Liver (tissue), 9 donors: ENCODE measurements around the gene GNLY. TPM values are rescaled to one million over a fixed set of nuclear protein-coding genes. Genes with fewer than 3 reads are reported as not detected.

Experiments
- DNase-seq: peaks from one replicate; pipeline ENCODE4 v3.0.0-alpha.2; 2017; ENCODE audit warnings: low spot score
- H3K27ac ChIP-seq, 2 donors: one replicate each; pipeline ENCODE4 v1.7.0; 2013; ENCODE audit warnings: inconsistent platforms in 2 of 2, low read length in 2 of 2, control low read depth in 1 of 2, low read depth in 1 of 2, mild to moderate bottlenecking in 1 of 2
- H3K27me3 ChIP-seq, 4 donors: one replicate each; pipeline versions ENCODE4 v1.6.1 to v1.7.0; 2013; ENCODE audit warnings: low read length in 3 of 4, inconsistent platforms in 1 of 4, mild to moderate bottlenecking in 1 of 4, moderate library complexity in 1 of 4; ENCODE audit not compliant: control insufficient read depth in 4 of 4, insufficient read depth in 4 of 4
- H3K36me3 ChIP-seq, 4 donors: one replicate each; pipeline versions ENCODE4 v1.6.1 to v1.7.0; 2013; ENCODE audit warnings: low read length in 3 of 4, mild to moderate bottlenecking in 3 of 4, low read depth in 1 of 4, moderate library complexity in 1 of 4; ENCODE audit not compliant: control insufficient read depth in 4 of 4, insufficient read depth in 3 of 4
- H3K4me1 ChIP-seq, 4 donors: one replicate each; pipeline versions ENCODE4 v1.6.1 to v1.7.0; 2013; ENCODE audit warnings: low read length in 3 of 4, mild to moderate bottlenecking in 3 of 4, moderate library complexity in 1 of 4; ENCODE audit not compliant: control insufficient read depth in 4 of 4, insufficient read depth in 4 of 4
- H3K4me3 ChIP-seq, 3 donors: one replicate each; pipeline versions ENCODE4 v1.6.1 to v1.7.0; 2013; ENCODE audit warnings: low read length in 3 of 3, control low read depth in 1 of 3, low read depth in 1 of 3, mild to moderate bottlenecking in 1 of 3
- H3K9ac ChIP-seq, 2 donors: one replicate each; pipeline ENCODE4 v1.7.0; 2013; ENCODE audit warnings: low read length in 2 of 2, mild to moderate bottlenecking in 2 of 2, moderate library complexity in 2 of 2, control low read depth in 1 of 2, low read depth in 1 of 2
- H3K9me3 ChIP-seq, 4 donors: one replicate each; pipeline versions ENCODE4 v1.6.1 to v1.7.0; 2013; ENCODE audit warnings: low read length in 3 of 4; ENCODE audit not compliant: control insufficient read depth in 4 of 4
- ATF3 ChIP-seq: IDR thresholded peaks from 2 replicates; pipeline ENCODE4 v1.6.1; 2016; ENCODE audit warnings: antibody characterized with exemption
- CTCF ChIP-seq: fragments of 150-350 bp; IDR thresholded peaks from 2 replicates; pipeline ENCODE4 v1.5.1; 2017; ENCODE audit warnings: improper control_type of control experiment, low read depth, low read length; ENCODE audit not compliant: missing input control
- EGR1 ChIP-seq, 2 donors: IDR thresholded peaks; 2 replicates each; pipeline ENCODE4 v1.6.1; 2016 to 2018; ENCODE audit warnings: antibody characterized with exemption in 2 of 2, low read depth in 2 of 2
- FOXA1 ChIP-seq: IDR thresholded peaks from 2 replicates; pipeline ENCODE4 v1.6.1; 2016; ENCODE audit warnings: antibody characterized with exemption
- GABPA ChIP-seq, 2 donors: IDR thresholded peaks in 1 of 2; conservative IDR thresholded peaks in 1 of 2; 2 replicates each; pipeline ENCODE4 v1.6.1; 2016; ENCODE audit warnings: antibody characterized with exemption in 2 of 2, mild to moderate bottlenecking in 1 of 2, moderate library complexity in 1 of 2
- MAX ChIP-seq: IDR thresholded peaks from 2 replicates; pipeline ENCODE4 v1.6.1; 2016; ENCODE audit warnings: antibody characterized with exemption
- NR2F2 ChIP-seq: IDR thresholded peaks from 2 replicates; pipeline ENCODE4 v1.6.1; 2016; ENCODE audit warnings: antibody characterized with exemption
- RAD21 ChIP-seq, 2 donors: IDR thresholded peaks; 2 replicates each; pipeline ENCODE4 v1.6.1; 2016; ENCODE audit warnings: antibody characterized with exemption in 2 of 2, mild to moderate bottlenecking in 2 of 2
- REST ChIP-seq: IDR thresholded peaks from 2 replicates; pipeline ENCODE4 v1.6.1; 2016; ENCODE audit warnings: antibody characterized with exemption, mild to moderate bottlenecking
- RXRA ChIP-seq, 2 donors: IDR thresholded peaks; 2 replicates each; pipeline ENCODE4 v1.6.1; 2017 to 2018; ENCODE audit warnings: antibody characterized with exemption in 2 of 2, mild to moderate bottlenecking in 1 of 2
- SP1 ChIP-seq: IDR thresholded peaks from 2 replicates; pipeline ENCODE4 v1.6.1; 2018; ENCODE audit warnings: antibody characterized with exemption, mild to moderate bottlenecking
- TAF1 ChIP-seq: conservative IDR thresholded peaks from 2 replicates; pipeline ENCODE4 v1.6.1; 2016; ENCODE audit warnings: antibody characterized with exemption, mild to moderate bottlenecking
- YY1 ChIP-seq: IDR thresholded peaks from 2 replicates; pipeline ENCODE4 v1.6.1; 2016; ENCODE audit warnings: antibody characterized with exemption, mild to moderate bottlenecking
- ZBTB33 ChIP-seq: IDR thresholded peaks from 2 replicates; pipeline ENCODE4 v1.6.1; 2016; ENCODE audit warnings: antibody characterized with exemption
- WGBS: extraction: QIAGEN DNeasy Blood & Tissue Kit; methylation state at CpG from one replicate; pipeline ENCODE4 v1.1.7; 2013; 5-methylcytosine and 5-hydroxymethylcytosine counted together
- polyA plus RNA-seq, 2 donors: library from polyadenylated mRNA; stranded (reverse) in 1 of 2; unstranded in 1 of 2; fragments of 200-250 nt in 1 of 2; fragments of >200 nt in 1 of 2; fragmentation: Nextera tagmentation in 1 of 2; extraction: Ambion mirVana in 1 of 2; gene quantifications; one replicate each; pipeline versions ENCODE4 v1.2.1 to v1.2.3, GENCODE V29; 2013 to 2015
- total RNA-seq, 2 donors: library from RNA; depleted of rRNA; stranded (reverse); fragments of >200 nt; gene quantifications; one replicate each; pipeline ENCODE4 v1.2.3, GENCODE V29; 2014
- donor health status: healthy.
- donor health status: healthy.
- donor health status: healthy.
- donor health status: healthy.
- donor health status: healthy.

GNLY gene
- total and polyA plus RNA-seq, 4 donors: 0.75 to 4.8 (median 1.3) TPM; not detected in 1

GRCh38 chr2:85719609-85720240 lies 25.6 kb downstream of the GNLY start:
- Histone ChIP-seq H3K9me3 (no peaks in the 10 kb centered on the region), H3K36me3 (no peaks in the 10 kb centered on the region), H3K9ac (no peak overlapping the region), H3K27me3 (no peaks in the 10 kb centered on the region), H3K4me1 (peaks cover 4 to 13% (median 9%) of the 10 kb centered on the region in 4 donors), H3K27ac (no peak overlapping the region), H3K4me3 (no peak overlapping the region)
- TF ChIP-seq ZBTB33: no peak
- no peak for TF ChIP-seq SP1
- TF ChIP-seq NR2F2: no peak
- no peak for TF ChIP-seq ATF3
- TF ChIP-seq REST: no peak
- TF ChIP-seq YY1: no peak
- TF ChIP-seq TAF1: no peak
- TF ChIP-seq GABPA (IDR thresholded peaks at IDR 0.05 in 1 of 2, conservative IDR thresholded peaks at IDR 0.05 in 1 of 2): no peak
- no peak for TF ChIP-seq EGR1 (IDR thresholded peaks at IDR 0.05; ENCODE audit: low read depth in 2 of 2)
- TF ChIP-seq RXRA (IDR thresholded peaks at IDR 0.05): no peak
- TF ChIP-seq CTCF: no peak
- TF ChIP-seq FOXA1: no peak
- TF ChIP-seq MAX: no peak
- DNase-seq: no peak
- 91% methylated on average over 6 of the region's 6 CpGs for WGBS

GRCh38 chr2:85720533-85720932 lies 26.4 kb downstream of the GNLY start:
- no peak overlapping the region for H3K4me3 ChIP-seq
- no peaks in the 10 kb centered on the region for H3K9me3 ChIP-seq
- H3K9ac ChIP-seq: no peak overlapping the region
- DNase-seq: no peak
- TF ChIP-seq GABPA (IDR thresholded peaks at IDR 0.05 in 1 of 2, conservative IDR thresholded peaks at IDR 0.05 in 1 of 2) (no peak), TAF1 (no peak), ATF3 (no peak), CTCF (no peak), RAD21 (IDR thresholded peaks at IDR 0.05) (no peak)
- H3K27me3 ChIP-seq: no peaks in the 10 kb centered on the region
- WGBS: 97% methylated on average over 1 of the region's 1 CpG
- H3K4me1 ChIP-seq: peaks cover 12 to 21% (median 16%) of the 10 kb centered on the region in 4 donors
- H3K27ac ChIP-seq: no peak overlapping the region
- no peaks in the 10 kb centered on the region for H3K36me3 ChIP-seq
